ENCODE data around the gene CYTH4.

DNA sequence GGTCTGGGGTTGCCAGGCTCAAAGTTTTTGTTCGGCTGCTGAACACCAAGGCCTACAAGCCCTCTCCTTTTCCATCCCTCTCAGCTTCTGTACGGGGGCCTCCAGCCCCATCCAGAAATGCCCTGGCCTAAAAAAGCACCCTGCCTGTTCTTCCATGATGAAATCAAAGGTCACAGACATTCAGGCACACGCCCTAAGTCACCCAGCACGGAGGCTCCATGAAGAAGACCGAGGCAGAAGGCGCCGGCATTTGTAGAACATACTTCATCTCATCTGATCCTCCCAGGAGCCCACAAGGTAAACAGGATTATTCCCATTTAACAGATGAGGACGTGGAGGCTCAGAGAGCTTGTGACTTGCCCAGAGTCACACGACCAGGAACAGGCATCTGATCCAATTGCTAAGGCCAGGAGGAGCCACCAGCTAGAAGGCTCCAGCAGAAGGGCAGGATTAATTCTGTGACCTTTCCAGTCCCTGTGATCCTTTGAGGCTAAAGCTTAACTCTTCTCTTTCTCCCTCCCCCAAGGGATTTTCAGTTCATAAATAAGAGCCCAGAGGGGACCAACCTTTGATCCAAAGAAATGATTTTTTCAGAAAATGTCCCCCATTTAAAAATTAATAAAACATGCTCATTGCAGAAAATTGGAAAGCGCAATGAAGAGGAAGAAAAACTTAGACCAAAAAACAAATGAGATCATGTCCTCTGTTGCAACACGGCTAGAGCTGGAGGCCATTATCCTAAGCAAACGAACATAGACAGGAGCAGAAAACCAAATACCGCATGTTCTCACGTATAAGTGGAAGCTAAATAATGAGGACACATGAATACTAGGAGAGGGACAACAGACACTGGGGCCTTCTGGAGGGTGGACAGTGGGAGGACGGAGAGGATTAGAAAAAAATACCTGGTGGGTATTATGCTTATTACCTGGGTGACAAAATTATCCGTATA, 38.7 kb downstream of the CYTH4 start:
- no peak for TF ChIP-seq POLR2AphosphoS5 (IDR thresholded peaks at IDR 0.05)
- no peak for TF ChIP-seq POLR2A (IDR thresholded peaks at IDR 0.05)

Data from gastroesophageal sphincter (tissue), 2 donors.